BLaER1 treated with 17β-estradiol and CSF1 and Interleukin-3, amounts not matched to agents 10 nM and 100 nM (cell line): ENCODE data around the gene CST2.

Experiments used
- H3K27ac ChIP-seq, 11 experiments: shearing (Covaris generic); formaldehyde crosslinking; 2 replicates each; pipeline ENCODE4 v1.8.1; 2022
- H3K27me3 ChIP-seq, 11 experiments: shearing (Covaris generic); formaldehyde crosslinking; 2 replicates each; pipeline ENCODE4 v1.8.1; 2022
- H3K36me3 ChIP-seq, 11 experiments: shearing (Covaris generic); formaldehyde crosslinking; 2 replicates each; pipeline ENCODE4 v1.8.1; 2022
- H3K4me1 ChIP-seq, 10 experiments: shearing (Covaris generic); formaldehyde crosslinking; 2 replicates each; pipeline ENCODE4 v1.8.1; 2022
- H3K4me2 ChIP-seq, 11 experiments: shearing (Covaris generic); formaldehyde crosslinking; 2 replicates each; pipeline ENCODE4 v1.8.1; 2022
- H3K4me3 ChIP-seq, 10 experiments: shearing (Covaris generic); formaldehyde crosslinking; 2 replicates each; pipeline ENCODE4 v1.8.1; 2022
- H3K9ac ChIP-seq, 11 experiments: shearing (Covaris generic); formaldehyde crosslinking; 2 replicates each; pipeline ENCODE4 v1.8.1; 2022
- H3K9me3 ChIP-seq, 11 experiments: shearing (Covaris generic); formaldehyde crosslinking; replicated peaks in 1 of 11; 2 replicates each; pipeline ENCODE4 v1.8.1; 2022
- H4K20me1 ChIP-seq, 11 experiments: shearing (Covaris generic); formaldehyde crosslinking; 2 replicates each; pipeline ENCODE4 v1.8.1; 2022
- Cebpa-rat ChIP-seq, 11 experiments: shearing (Covaris generic); IDR thresholded peaks; 2 replicates each; pipeline ENCODE4 v1.8.1; 2022

The CST2 gene, protein sequence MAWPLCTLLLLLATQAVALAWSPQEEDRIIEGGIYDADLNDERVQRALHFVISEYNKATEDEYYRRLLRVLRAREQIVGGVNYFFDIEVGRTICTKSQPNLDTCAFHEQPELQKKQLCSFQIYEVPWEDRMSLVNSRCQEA

DNA sequence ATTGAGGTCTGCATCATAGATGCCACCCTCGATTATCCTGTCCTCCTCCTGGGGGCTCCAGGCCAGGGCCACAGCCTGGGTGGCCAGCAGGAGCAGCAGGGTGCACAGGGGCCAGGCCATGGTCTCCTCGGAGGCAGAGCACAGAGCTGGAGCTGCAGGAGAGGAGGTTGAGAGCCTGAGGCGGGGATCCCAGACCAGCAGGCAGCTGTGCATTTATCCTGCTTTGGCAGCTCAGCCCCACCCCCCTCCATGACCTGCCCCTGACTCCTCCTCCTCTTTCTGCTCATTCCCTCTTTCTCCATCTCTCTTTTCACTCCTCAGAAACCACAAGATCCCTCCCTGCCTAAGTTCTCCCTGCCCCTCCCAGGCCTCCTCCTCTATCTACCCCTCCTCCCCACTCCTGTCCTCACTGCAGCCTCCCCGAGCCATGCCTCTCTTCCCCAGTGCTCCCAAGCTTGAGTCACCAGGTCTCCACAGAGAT, at the start of gene CST2:
Gene CST2, minus strand, starts transcription at position 189 of the 481 bp plus-strand sequence. Its CDS starts 69 bp downstream, at position 120.
- H3K27me3 ChIP-seq: no peaks in the 10 kb centered on the region
- TF ChIP-seq Cebpa-rat (IDR thresholded peaks at IDR 0.05): no peak

DNA sequence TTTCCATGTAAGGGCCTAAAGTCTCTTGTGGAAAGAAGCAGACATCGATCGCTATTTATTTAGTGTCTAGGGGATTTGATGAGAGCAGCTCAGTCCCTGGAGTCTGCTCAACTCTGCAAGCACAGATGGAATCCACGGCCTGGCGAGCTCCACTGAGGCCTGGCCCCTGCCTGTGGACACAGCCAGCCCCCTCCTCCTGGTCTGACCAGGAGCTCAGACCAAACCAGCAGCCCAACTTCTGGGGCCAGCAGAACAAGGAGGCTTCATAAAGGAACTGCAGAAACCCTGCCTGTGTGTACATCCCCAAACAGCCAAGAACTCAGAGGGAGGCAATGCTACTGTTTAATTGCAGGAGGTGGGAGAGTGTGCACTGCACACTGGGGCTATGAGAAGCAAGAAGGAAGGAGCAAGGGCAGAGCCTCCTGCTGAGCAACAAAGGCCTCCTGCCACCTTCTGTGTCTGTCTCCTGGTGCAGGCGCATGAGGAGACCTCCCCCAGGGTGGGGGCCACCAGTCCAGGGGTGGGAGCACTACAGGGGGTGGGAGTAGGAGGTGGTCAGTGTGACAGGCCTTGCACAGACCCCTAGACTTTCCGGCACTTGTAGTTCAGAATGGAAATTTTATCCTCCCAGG, 49.2 kb upstream of the CST2 start:
- Histone ChIP-seq H3K4me2 (peak overlapping the region in 8 of 11 experiments; percentile 71 to 88 (median 78); a peak in 13 of 22 replicates), H4K20me1 (no peaks in the 10 kb centered on the region), H3K9me3 (no peaks in the 10 kb centered on the region), H3K4me1 (peaks cover 8 to 42% (median 29%) of the 10 kb centered on the region in 10 experiments; a peak in 19 of 20 replicates), H3K27ac (peak overlapping the region in 4 of 11 experiments; percentile 17 to 39 (median 30); a peak in 4 of 22 replicates), H3K9ac (0 out of 22 replicates have a peak overlapping the region, but pooled peaks of 1 of the 11 experiments have one; percentile 24), H3K4me3 (no peak overlapping the region), H3K36me3 (no peaks in the 10 kb centered on the region), H3K27me3 (no peaks in the 10 kb centered on the region)
- TF ChIP-seq Cebpa-rat (IDR thresholded peaks at IDR 0.05): no peak

More for the DNA sequence above, at the start of gene CST2:
- H3K4me1 ChIP-seq: peaks cover 2 to 33% (median 23%) of the 10 kb centered on the region in 10 experiments
- no peaks in the 10 kb centered on the region for H3K9me3 ChIP-seq
- no peak within 1 kb of the TSS for H3K9ac ChIP-seq
- H3K36me3 ChIP-seq: no peaks in the 10 kb centered on the region
- no peaks in the 10 kb centered on the region; a peak in 1 of 22 replicates for H4K20me1 ChIP-seq
- no peak within 1 kb of the TSS for H3K4me3 ChIP-seq
- peak within 1 kb of the TSS in 3 of 11 experiments; percentile 21 to 34 (median 23); a peak in 3 of 22 replicates for H3K4me2 ChIP-seq
- no peak within 1 kb of the TSS for H3K27ac ChIP-seq

DNA sequence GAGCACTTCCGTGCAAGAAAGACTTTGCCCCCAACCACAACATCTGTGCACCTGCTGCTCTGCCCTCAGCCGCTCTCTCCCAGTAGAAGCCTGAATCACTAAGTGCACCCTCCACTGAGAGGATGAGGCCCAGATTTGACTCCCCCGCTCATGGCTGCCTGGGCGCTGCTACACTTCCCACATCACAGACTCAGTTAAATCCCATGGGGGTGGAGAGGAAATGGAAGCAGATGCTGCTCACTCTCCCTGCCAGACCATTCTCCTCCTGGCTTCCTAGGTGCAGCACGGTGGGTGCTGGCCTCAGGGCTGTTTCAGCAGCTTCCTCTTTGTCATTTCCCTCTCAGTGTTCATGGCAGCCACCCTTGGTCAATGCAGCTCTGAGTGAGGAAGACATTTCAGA, 48.2 kb upstream of the CST2 start:
- H3K4me3 ChIP-seq: no peak overlapping the region
- H3K9ac ChIP-seq: no peak overlapping the region
- no peaks in the 10 kb centered on the region for H3K27me3 ChIP-seq
- peak overlapping the region; percentile 34 to 88 (median 72) for H3K4me2 ChIP-seq
- no peaks in the 10 kb centered on the region for H3K9me3 ChIP-seq
- H3K36me3 ChIP-seq: no peaks in the 10 kb centered on the region
- peak overlapping the region in 3 of 11 experiments; percentile 21 to 46 (median 39); a peak in 5 of 22 replicates for H3K27ac ChIP-seq
- H3K4me1 ChIP-seq: peaks cover 8 to 42% (median 29%) of the 10 kb centered on the region in 10 experiments; a peak in 19 of 20 replicates
- no peaks in the 10 kb centered on the region for H4K20me1 ChIP-seq
- TF ChIP-seq Cebpa-rat (IDR thresholded peaks at IDR 0.05): no peak

DNA sequence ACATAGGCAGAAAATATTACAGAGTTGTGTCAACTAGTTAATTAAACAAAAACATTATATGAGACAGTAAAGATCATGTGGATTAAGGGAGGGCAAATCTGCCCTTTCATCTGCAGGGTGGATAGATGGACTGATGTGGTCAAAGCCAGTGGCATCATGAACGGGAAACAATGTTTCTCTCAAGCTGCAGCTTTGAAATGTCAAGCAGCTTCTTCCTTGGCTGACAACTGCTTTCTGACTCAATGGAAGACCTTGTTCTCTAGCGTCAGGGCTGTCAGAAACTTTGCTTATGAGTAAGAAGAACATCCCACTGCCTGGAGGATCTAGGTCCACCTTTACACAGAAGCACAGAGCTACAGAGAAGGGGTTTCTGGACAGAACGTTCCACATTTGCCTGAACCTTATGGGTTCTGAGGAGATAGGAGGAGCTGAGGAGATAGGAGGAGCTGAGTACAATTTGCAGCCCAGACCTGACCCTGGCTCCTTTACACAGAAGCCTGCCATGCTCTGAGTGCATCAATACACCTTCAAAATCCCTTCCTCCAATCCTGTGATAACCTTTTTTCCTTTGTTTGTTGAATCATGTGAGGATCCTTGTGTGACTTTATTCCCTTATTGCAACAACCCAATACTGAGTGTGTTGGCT, 47.0 kb upstream of the CST2 start:
- Histone ChIP-seq H3K27me3 (no peaks in the 10 kb centered on the region), H3K4me1 (peaks cover 8 to 42% (median 29%) of the 10 kb centered on the region in 10 experiments; a peak in 19 of 20 replicates), H3K36me3 (no peaks in the 10 kb centered on the region), H4K20me1 (no peaks in the 10 kb centered on the region), H3K9me3 (no peaks in the 10 kb centered on the region), H3K27ac (no peak overlapping the region), H3K4me2 (peak overlapping the region in 8 of 11 experiments; percentile 71 to 88 (median 78); a peak in 15 of 22 replicates), H3K9ac (no peak overlapping the region), H3K4me3 (no peak overlapping the region)
- TF ChIP-seq Cebpa-rat (IDR thresholded peaks at IDR 0.05): no peak

DNA sequence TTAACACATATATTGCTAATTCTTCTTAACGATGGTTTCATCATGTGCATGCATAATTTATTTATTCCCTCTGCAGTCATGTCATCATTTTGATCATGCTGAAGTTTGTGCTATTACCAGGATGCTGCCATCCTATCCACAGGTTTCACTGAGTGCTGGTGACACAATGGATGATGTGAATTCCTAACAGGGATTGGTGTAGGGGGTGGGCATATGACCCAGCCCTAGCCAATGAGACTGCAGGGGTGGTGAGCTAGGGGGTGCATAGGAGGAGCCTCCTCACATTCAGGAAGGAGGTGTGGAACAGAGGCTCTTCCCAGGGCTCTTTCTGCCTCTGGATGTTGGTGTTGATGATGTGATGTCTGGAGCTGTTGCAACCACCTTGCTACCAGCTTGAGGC, 45.5 kb upstream of the CST2 start:
- no peak overlapping the region for H3K27ac ChIP-seq
- no peak overlapping the region for H3K4me3 ChIP-seq
- H4K20me1 ChIP-seq: no peaks in the 10 kb centered on the region
- no peaks in the 10 kb centered on the region for H3K27me3 ChIP-seq
- no peak overlapping the region for H3K9ac ChIP-seq
- H3K4me1 ChIP-seq: peaks cover 8 to 45% (median 32%) of the 10 kb centered on the region in 10 experiments; a peak in 19 of 20 replicates
- H3K9me3 ChIP-seq: no peaks in the 10 kb centered on the region
- TF ChIP-seq Cebpa-rat (IDR thresholded peaks at IDR 0.05): no peak
- no peaks in the 10 kb centered on the region for H3K36me3 ChIP-seq
- H3K4me2 ChIP-seq: no peak overlapping the region

DNA sequence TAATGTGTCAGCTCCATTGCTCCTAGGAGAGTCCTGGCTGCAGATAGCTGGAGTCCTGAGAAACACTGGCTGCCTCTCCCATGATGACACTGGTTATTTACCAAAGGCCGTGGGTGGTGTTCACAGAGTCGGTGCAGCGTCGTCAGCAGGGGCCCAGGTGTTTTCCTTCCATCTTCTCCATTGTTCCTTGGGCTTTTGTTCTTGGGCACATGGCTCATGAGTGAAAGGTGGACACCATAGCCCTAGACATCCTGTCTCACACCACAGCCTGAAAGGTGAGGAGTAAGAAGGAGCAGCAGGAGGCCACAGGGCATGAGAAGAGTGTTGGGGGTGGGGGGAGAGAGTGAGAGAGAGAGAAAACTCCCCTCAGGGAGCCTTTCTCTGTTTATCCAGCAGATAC, 43.9 kb upstream of the CST2 start:
- Histone ChIP-seq H3K9ac (no peak overlapping the region), H4K20me1 (no peaks in the 10 kb centered on the region), H3K9me3 (no peaks in the 10 kb centered on the region), H3K36me3 (no peaks in the 10 kb centered on the region), H3K27ac (no peak overlapping the region), H3K4me3 (no peak overlapping the region), H3K4me2 (no peak overlapping the region), H3K27me3 (no peaks in the 10 kb centered on the region), H3K4me1 (peaks cover 8 to 37% (median 31%) of the 10 kb centered on the region in 10 experiments; a peak in 19 of 20 replicates)
- no peak for TF ChIP-seq Cebpa-rat (IDR thresholded peaks at IDR 0.05)

DNA sequence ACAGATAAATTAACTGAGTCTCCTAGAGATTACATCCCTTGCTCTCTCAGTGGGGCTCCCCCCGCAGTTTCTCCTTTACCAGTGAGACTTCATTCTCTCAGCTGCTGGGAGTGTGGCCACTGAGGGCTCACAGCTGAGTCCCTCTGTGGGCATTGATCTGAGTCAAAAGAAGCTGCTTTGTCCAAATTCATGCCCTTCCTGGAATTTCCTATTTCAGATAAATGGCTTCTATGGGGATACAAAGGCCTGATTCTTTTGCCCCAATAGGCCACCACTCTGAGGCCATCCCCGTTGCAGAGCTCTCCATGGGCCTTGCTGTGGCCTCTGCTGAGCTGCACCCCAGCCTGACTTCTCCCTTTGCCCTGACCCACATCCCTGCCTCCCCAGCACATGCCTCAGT, 43.0 kb upstream of the CST2 start:
- no peak overlapping the region for H3K27ac ChIP-seq
- no peaks in the 10 kb centered on the region for H3K27me3 ChIP-seq
- no peaks in the 10 kb centered on the region for H3K36me3 ChIP-seq
- no peak overlapping the region for H3K9ac ChIP-seq
- no peak overlapping the region for H3K4me3 ChIP-seq
- peaks cover 2 to 27% (median 22%) of the 10 kb centered on the region in 10 experiments; a peak in 19 of 20 replicates for H3K4me1 ChIP-seq
- TF ChIP-seq Cebpa-rat (IDR thresholded peaks at IDR 0.05): no peak
- no peak overlapping the region for H3K4me2 ChIP-seq
- no peaks in the 10 kb centered on the region for H3K9me3 ChIP-seq
- H4K20me1 ChIP-seq: no peaks in the 10 kb centered on the region

DNA sequence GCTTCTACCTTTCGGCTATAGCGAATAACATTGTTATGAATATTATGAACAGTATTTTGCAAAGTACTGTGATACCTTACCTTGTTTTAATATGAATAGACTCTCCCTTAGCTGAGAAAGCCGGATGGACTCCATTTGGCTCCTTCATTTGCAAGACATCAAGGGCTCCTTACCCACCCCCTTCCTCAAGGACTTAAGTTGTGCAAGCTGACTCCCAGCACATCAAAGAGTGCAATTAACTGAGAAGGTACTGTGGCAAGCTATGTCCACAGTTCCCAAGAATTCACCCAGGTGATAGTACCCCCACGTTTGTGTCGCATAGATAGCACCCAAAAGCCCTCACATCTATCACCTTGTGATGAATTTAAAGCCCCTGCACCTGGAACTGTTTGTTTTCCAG, 41.8 kb upstream of the CST2 start:
- no peak overlapping the region for H3K27ac ChIP-seq
- no peak for TF ChIP-seq Cebpa-rat (IDR thresholded peaks at IDR 0.05)
- H3K27me3 ChIP-seq: no peaks in the 10 kb centered on the region
- H4K20me1 ChIP-seq: no peaks in the 10 kb centered on the region
- H3K4me3 ChIP-seq: no peak overlapping the region
- H3K9me3 ChIP-seq: peaks cover 0 to 5% (median 2%) of the 10 kb centered on the region in 11 experiments; a peak in 1 of 22 replicates
- H3K4me1 ChIP-seq: peaks cover 0 to 15% (median 10%) of the 10 kb centered on the region in 10 experiments; a peak in 14 of 20 replicates
- H3K9ac ChIP-seq: no peak overlapping the region
- H3K36me3 ChIP-seq: no peaks in the 10 kb centered on the region
- no peak overlapping the region for H3K4me2 ChIP-seq
